RWPE2 (cell line): ENCODE results near the gene PRLHR.
A peak's percentile ranks its signal among the peaks of the same experiment; 100 is the strongest.

Experiments
- ATAC-seq: fragments of 200-7000 bp; cut with Tn5 transposase; 3 replicates; pipeline ENCODE4 v1.9.1; 2021; ENCODE audit warnings: low read depth
- DNase-seq: peaks from one replicate; pipeline ENCODE4 v3.0.0-alpha.2; 2020; ENCODE audit warnings: low spot score
- H3K27ac ChIP-seq: fragments of 450-650 bp; 2 replicates; pipeline ENCODE4 v1.5.1; 2017; ENCODE audit warnings: mild to moderate bottlenecking; ENCODE audit not compliant: poor library complexity, severe bottlenecking
- H3K27me3 ChIP-seq: fragments of 250-450 bp; sonication (Bioruptor Pico); 2 replicates; pipeline ENCODE4 v1.5.1; 2021; ENCODE audit warnings: mild to moderate bottlenecking, moderate library complexity; ENCODE audit not compliant: insufficient read depth, poor library complexity, severe bottlenecking
- H3K36me3 ChIP-seq: fragments of 250-450 bp; sonication (Bioruptor Pico); 2 replicates; pipeline ENCODE4 v1.5.1; 2020; ENCODE audit warnings: low read depth, mild to moderate bottlenecking, moderate library complexity
- H3K4me1 ChIP-seq: fragments of 250-450 bp; sonication (Bioruptor Pico); 2 replicates; pipeline ENCODE4 v1.5.1; 2021; ENCODE audit warnings: mild to moderate bottlenecking, moderate library complexity; ENCODE audit not compliant: insufficient read depth, poor library complexity, severe bottlenecking
- H3K4me3 ChIP-seq: fragments of 250-450 bp; sonication (Bioruptor Pico); 2 replicates; pipeline ENCODE4 v1.5.1; 2021; ENCODE audit warnings: mild to moderate bottlenecking, moderate library complexity; ENCODE audit not compliant: severe bottlenecking
- H3K9me3 ChIP-seq: fragments of 250-450 bp; sonication (Bioruptor Pico); 2 replicates; pipeline ENCODE4 v1.5.1; 2021; ENCODE audit warnings: mild to moderate bottlenecking, moderate library complexity; ENCODE audit not compliant: severe bottlenecking
- CTCF ChIP-seq: fragments of 450-650 bp; IDR thresholded peaks from one replicate; pipeline ENCODE4 v1.5.1; 2017; ENCODE audit warnings: mild to moderate bottlenecking, moderate library complexity; ENCODE audit not compliant: poor library complexity, severe bottlenecking

The PRLHR gene

GRCh38 chr10:118585234-118585633, 10.2 kb downstream of the PRLHR start:
- TF ChIP-seq CTCF: no peak
- ATAC-seq (no peak), DNase-seq (no peak)
- H3K4me3 ChIP-seq: no peak overlapping the region
- H3K27ac ChIP-seq: no peak overlapping the region
- H3K4me1 ChIP-seq: peaks cover 10% of the 10 kb centered on the region
- no peaks in the 10 kb centered on the region for H3K9me3 ChIP-seq
- peaks cover 3% of the 10 kb centered on the region for H3K27me3 ChIP-seq
- H3K36me3 ChIP-seq: no peaks in the 10 kb centered on the region

DNA sequence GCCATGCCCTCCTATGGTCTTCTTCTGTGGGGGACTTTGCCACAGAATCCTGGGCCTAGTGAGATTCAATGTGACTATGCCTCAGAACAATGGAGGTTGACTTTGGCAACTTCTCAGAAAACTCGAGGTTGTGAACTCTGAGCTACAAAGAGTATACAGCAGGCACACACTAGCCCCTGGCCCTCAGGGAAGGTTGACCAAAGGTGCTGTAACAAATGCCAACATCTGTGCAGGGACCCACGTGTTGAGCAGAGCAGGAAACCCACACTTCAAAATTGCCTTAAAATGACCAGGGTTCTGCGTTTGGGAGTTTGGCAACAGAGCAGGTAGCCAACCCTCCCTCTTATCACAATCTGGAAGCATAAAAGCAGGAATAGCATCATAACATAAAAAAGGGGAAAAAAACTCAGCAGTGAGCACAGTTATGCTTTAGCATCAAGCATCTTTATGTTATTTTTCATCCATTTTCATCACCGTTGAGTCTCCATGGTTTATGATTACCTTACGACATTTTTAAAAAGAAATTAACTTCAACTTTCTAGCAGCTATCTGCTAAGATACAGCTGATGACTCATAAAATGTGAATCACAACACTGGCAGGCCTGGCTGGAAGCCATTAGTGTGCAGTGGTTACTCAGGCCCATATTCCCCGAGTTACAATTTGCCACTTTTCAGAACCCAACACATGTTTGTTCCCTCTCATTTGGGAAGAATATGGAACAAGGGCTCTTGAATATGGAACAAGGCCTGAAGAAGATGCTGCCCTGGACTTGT, 11.1 kb downstream of the PRLHR start:
- no peak for TF ChIP-seq CTCF
- DNase-seq (no peak), ATAC-seq (peak; percentile 87)
- peaks cover 10% of the 10 kb centered on the region for H3K4me1 ChIP-seq
- H3K9me3 ChIP-seq: no peaks in the 10 kb centered on the region
- no peaks in the 10 kb centered on the region for H3K36me3 ChIP-seq
- H3K4me3 ChIP-seq: no peak overlapping the region
- no peak overlapping the region for H3K27ac ChIP-seq
- H3K27me3 ChIP-seq: no peaks in the 10 kb centered on the region

DNA sequence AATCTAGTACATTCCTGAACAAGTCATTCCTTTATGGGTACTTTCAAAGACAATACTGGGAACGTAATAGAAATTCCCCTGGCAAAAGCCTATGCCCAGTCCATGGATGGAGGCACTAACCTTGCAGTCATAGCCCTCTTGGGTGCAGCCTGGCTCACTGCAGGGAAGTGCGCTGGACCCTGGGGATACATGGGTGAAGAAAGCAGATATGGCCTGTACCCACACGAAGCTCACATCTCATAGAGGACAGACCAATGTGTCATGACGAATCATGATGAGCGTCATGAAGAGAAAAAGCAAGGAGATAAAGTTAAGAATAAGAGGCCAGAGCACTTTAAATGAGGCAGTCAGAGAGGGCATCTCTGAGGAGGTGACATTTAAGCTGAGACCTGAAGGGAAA, 11.8 kb downstream of the PRLHR start:
- DNase-seq (no peak), ATAC-seq (no peak)
- Histone ChIP-seq H3K27me3 (no peaks in the 10 kb centered on the region), H3K36me3 (no peaks in the 10 kb centered on the region), H3K4me3 (no peak overlapping the region), H3K27ac (no peak overlapping the region), H3K4me1 (peaks cover 10% of the 10 kb centered on the region), H3K9me3 (no peaks in the 10 kb centered on the region)
- no peak for TF ChIP-seq CTCF

DNA sequence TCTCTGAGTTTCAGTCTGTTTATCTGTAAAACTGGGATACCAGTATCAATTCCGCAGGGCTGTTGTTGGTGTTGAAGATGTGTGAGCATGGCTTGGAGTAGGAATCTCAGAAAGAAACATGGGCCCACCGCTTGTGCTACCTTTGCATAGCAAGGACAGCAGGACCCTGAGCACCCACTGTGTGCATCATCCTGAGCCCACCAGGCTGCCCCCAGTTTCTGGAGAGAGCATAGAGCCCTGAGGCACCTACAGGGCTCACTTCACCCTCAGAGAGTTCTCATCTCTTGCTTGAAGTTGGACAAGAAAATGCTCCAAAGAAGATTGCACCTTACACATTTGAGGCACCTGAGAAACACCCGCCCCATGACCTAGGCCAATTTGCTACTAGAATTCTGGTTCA, 12.9 kb downstream of the PRLHR start:
- Histone ChIP-seq H3K4me3 (no peak overlapping the region), H3K9me3 (no peaks in the 10 kb centered on the region), H3K4me1 (peaks cover 10% of the 10 kb centered on the region), H3K27me3 (no peaks in the 10 kb centered on the region), H3K36me3 (no peaks in the 10 kb centered on the region), H3K27ac (no peak overlapping the region)
- TF ChIP-seq CTCF: no peak
- no peak for DNase-seq
- ATAC-seq: no peak

- Histone ChIP-seq H3K4me1 (peaks cover 10% of the 10 kb centered on the region), H3K4me3 (no peak overlapping the region), H3K27me3 (no peaks in the 10 kb centered on the region), H3K36me3 (no peaks in the 10 kb centered on the region), H3K27ac (no peak overlapping the region), H3K9me3 (no peaks in the 10 kb centered on the region)
- no peak for DNase-seq
- no peak for ATAC-seq
- TF ChIP-seq CTCF: no peak
Measured at GRCh38 chr10:118581340-118581739, 14.1 kb downstream of the PRLHR start.
